ENCODE results near the gene SLC2A8. TPM values are rescaled to one million over a fixed set of nuclear protein-coding genes. Genes with fewer than 3 reads are reported as not detected.

SLC2A8 gene
- total RNA-seq, 1 donor from 2014 or later: 19.3 TPM

DNA sequence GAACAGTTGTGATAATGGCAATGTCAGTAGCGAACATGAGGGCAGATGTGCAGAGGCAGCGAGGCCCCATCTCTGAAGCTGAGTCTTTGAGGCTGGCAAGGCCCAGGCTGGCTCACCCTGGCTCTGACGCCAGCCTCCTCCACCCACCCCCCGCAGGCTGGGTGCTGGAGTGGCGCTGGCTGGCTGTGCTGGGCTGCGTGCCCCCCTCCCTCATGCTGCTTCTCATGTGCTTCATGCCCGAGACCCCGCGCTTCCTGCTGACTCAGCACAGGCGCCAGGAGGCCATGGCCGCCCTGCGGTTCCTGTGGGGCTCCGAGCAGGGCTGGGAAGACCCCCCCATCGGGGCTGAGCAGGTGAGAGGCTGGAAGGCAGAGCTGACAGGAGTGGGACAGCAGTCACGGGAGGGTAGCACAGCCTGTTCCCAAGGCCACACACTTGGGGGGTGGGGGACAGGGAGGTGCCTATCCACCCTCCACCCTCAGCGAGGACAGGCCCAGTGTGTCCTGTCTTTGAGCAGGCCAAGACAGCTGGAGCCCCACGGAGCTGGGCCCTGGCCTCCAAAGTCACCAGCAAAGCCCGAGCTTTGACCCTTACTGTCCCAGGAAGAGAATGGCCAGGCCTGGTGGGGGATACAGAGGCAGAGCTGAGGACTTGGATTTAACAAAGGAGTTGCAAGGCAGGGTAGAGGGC is 5.6 kb downstream of the SLC2A8 start:
- DNase-seq (ENCODE audit: low spot score): no peak

DNA sequence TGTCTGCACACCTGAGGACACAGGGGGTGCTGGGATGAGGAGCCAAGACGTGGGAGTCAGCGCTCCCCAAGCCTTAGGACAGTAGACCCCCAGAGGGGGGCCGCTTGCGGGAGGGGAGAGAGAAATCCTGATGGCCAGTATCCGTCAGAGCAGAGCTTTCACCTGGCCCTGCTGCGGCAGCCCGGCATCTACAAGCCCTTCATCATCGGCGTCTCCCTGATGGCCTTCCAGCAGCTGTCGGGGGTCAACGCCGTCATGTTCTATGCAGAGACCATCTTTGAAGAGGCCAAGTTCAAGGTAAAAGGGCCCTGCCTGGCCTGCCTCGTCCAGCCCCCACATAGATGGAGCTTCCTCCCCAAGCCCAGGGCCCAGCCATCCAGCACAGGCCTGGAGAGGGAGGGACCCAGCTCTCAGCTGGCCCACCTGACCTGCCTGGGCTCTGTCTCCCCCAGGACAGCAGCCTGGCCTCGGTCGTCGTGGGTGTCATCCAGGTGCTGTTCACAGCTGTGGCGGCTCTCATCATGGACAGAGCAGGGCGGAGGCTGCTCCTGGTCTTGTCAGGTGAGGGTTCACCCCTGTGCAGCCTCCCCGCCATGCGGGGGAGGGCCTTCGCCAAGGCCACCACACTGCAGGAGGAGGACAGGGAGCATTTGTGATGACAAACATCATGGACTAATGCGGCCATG is 6.7 kb downstream of the SLC2A8 start:
- no peak for DNase-seq (ENCODE audit: low spot score)

DNA sequence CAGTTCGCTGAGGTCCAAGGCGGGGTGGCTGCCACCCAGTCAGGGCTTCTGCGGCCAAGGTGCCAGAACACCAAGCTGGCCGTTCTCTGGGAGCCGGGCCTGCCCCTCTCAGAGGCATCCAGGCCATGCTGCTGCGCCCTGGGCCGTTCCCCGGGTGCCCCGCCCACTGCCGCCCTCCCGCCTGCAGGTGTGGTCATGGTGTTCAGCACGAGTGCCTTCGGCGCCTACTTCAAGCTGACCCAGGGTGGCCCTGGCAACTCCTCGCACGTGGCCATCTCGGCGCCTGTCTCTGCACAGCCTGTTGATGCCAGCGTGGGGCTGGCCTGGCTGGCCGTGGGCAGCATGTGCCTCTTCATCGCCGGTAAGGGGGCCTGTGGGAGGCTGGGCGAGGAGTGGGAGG is 7.7 kb downstream of the SLC2A8 start:
- DNase-seq (ENCODE audit: low spot score): no peak

- DNase-seq (ENCODE audit: low spot score): no peak
Measured at GRCh38 chr9:127405344-127406125, 8.6 kb downstream of the SLC2A8 start.

- no peak for DNase-seq (ENCODE audit: low spot score)
Measured at GRCh38 chr9:127406799-127407491, 10.0 kb downstream of the SLC2A8 start.

DNA sequence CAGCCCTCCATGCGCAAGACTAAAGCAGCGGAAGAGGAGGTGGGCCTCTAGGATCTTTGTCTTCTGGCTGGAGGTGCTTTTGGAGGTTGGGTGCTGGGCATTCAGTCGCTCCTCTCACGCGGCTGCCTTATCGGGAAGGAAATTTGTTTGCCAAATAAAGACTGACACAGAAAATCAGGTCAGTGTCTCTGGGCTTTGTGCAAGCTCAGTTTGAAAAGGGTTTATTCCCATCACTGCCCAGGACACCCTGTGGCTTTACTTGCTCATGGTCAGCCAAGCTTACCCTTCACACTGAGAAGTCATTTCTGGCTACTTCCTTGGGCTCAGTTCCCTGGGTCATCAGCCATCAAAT is 10.5 kb downstream of the SLC2A8 start:
- no peak for DNase-seq (ENCODE audit: low spot score)

- DNase-seq (ENCODE audit: low spot score): no peak
Measured at GRCh38 chr9:127411122-127411521, 14.2 kb downstream of the SLC2A8 start.

- DNase-seq (ENCODE audit: low spot score): no peak
Measured at GRCh38 chr9:127415141-127415540, 18.2 kb downstream of the SLC2A8 start.

GRCh38 chr9:127415657-127416056 is 18.7 kb downstream of the SLC2A8 start:
- peak; percentile 28 for DNase-seq (ENCODE audit: low spot score)

DNA sequence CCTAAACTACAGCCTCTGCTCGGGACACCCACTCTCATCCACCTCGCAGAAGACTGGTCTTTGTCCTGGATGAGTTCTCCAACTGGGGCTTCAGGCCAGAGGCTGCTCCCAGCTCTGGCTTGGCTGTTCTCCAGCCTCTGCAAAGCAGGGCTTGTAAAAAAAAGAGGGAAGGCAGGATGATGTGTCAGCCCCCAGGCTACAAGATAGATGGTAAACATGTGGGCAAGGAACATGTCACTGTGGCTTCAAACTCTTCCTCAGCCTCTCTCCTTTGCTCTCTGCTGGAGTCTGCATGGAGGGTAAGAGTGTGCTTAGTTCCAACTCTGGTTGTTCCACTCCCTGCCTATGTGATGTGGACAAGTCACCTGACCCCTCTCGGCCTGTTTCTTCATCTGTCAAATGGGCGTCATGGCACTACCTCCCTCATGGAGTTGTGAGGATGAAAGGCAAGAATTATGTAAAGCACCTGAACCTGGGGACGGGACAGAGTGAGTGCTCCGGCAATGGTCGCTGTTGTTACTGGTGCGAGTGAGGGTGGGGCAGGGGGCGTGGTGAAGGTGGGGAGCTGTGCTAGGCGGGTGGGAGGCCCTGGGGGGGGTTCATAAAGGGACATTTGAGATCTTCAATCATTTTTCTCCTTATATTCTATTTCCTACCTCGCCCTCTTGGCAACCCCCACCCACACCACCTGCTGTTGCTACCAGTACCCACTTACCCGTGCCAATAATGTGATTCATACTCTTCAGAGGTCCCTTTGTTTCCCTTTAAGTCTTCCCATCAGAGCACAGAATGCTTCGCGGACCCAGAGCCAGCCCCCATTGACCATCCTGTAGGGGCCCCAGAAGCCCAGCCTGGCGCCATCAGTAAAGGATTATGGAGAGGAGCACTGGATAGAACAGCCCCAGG is 20.4 kb downstream of the SLC2A8 start:
- no peak for DNase-seq (ENCODE audit: low spot score)

- DNase-seq (ENCODE audit: low spot score): no peak
Measured at GRCh38 chr9:127418037-127418471, 21.1 kb downstream of the SLC2A8 start.

GRCh38 chr9:127419348-127419747 is 22.4 kb downstream of the SLC2A8 start:
- DNase-seq (ENCODE audit: low spot score): no peak

- DNase-seq (ENCODE audit: low spot score): no peak
Measured at GRCh38 chr9:127421057-127421456, 24.1 kb downstream of the SLC2A8 start.

DNA sequence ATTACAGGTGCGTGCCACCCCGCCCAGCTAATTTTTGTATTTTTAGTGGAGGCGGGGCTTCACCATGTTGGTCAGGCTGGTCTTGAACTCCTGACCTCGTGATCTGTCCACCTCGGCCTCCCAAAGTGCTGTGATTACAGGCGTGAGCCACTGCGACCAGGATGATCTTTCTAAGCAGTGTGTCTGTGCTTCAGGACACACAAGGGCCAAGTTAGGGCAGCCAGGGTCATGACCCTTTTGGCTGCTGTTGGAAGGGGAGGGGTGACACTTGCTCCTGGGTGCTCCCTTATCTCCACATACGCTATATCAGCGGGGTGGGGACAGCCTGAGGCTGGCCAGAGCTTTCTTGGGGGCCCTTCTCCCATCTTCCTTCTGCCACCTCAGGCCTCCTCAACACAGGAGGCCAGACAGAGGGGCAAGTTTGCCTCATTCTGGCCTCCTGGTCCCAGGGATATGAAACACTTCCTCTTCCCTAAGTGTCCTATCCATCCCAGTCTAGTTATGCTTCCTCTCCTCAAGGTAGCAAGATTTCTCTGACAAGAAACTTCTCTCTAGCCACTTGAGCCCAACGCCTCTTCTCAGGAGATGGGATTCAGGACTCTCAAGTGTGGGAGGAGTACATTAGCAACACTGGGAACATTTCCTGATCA is 25.3 kb downstream of the SLC2A8 start:
- no peak for DNase-seq (ENCODE audit: low spot score)

- DNase-seq (ENCODE audit: low spot score): no peak
Measured at GRCh38 chr9:127422787-127423186, 25.8 kb downstream of the SLC2A8 start.

DNA sequence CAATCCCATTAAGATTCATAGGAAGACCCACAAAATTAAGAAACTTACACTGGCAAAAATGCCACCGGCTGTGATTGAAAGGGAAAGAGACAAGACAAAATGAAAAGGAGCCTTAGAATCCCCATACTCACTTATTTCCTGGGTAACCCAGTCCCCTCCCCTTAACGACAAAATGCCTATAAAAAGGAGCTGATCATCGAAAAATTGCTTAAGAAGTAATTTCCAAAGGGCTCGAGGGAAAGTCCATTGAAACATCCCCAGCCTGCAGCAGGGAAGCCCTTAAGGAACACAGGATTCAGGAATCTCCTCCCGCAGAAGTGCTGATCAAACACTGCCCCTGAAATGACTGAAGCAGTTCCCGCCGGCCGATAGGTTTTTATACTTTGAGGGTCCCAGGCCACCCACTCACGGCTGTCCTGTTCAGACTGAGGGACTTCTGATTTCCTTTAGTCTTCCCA is 26.5 kb downstream of the SLC2A8 start:
- no peak for DNase-seq (ENCODE audit: low spot score)

GRCh38 chr9:127423934-127424675 is 27.1 kb downstream of the SLC2A8 start, which contains the start of gene ZNF79:
TSS of gene ZNF79 (plus strand) at chr9:127424382. CDS start at chr9:127424788, 406 bp downstream.
- DNase-seq (ENCODE audit: low spot score): peak; percentile 96

GRCh38 chr9:127424676-127424999 is 27.7 kb downstream of the SLC2A8 start:
- no peak for DNase-seq (ENCODE audit: low spot score)

GRCh38 chr9:127426756-127427155 is 29.8 kb downstream of the SLC2A8 start:
- DNase-seq (ENCODE audit: low spot score): no peak

DNA sequence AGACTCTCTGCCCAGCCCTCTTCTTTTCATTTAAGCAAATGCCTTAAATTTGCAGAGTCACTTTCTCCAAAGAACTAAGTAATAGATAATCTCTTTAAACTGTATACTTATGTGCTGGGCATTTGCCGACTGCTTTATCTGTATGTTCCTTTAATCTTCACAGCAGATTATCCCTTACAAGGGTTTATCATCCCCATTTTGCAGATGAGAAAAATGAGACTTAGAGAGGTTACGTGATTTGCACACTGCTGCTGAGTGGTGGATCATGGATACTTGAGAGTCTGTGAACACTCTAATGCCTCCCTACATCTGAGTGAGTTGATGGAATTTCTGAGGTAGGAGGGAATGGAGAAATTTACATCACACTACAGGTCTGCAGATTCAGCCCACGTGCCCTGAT is 31.4 kb downstream of the SLC2A8 start:
- DNase-seq (ENCODE audit: low spot score): no peak

Measured in umbilical cord (tissue), 2 donors.